Colonic mucosa (tissue), 4 donors: ENCODE measurements around the gene ZNF708. TPM values are rescaled to one million over a fixed set of nuclear protein-coding genes. Genes with fewer than 3 reads are reported as not detected.
"Not testable (repeated sequence)": the region's sequence is repeated elsewhere in the genome, so short reads cannot be mapped to it uniquely, and the experiment has no call there.

Source experiments
- DNase-seq: peaks from one replicate; pipeline ENCODE4 v3.0.0-alpha.2; 2020
- H3K27ac ChIP-seq: fragments of 200-600 bp; one replicate; pipeline ENCODE4 v1.8.0; 2021
- H3K27me3 ChIP-seq: fragments of 200-600 bp; one replicate; pipeline ENCODE4 v1.8.0; 2021
- H3K36me3 ChIP-seq: fragments of 200-600 bp; one replicate; pipeline ENCODE4 v1.8.0; 2021
- H3K4me1 ChIP-seq: fragments of 200-600 bp; one replicate; pipeline ENCODE4 v1.8.0; 2021; ENCODE audit warnings: mild to moderate bottlenecking
- H3K4me3 ChIP-seq: fragments of 200-600 bp; one replicate; pipeline ENCODE4 v1.8.0; 2021
- H3K9ac ChIP-seq, 2 donors: one replicate each; pipeline ENCODE4 v1.7.0; 2013; ENCODE audit warnings: control low read depth in 2 of 2, low read depth in 2 of 2, low read length in 2 of 2
- H3K9me3 ChIP-seq: fragments of 200-600 bp; one replicate; pipeline ENCODE4 v1.8.0; 2021
- intact Hi-C: fragments of 100-400 bp; cut with DNase I; formaldehyde crosslinking; loops from one replicate; pipeline ENCODE4 v1.14.1; 2022
- total RNA-seq, 2 donors: library from RNA; stranded (reverse); fragmentation: NEBNext Ultra II Directional in 1 of 2; extraction: Animal tissue kit (Norgen Biotek cat#: 25700) in 1 of 2; gene quantifications; one replicate each; pipeline ENCODE4 v1.2.1, GENCODE V29; 2021
- TF ChIP-seq, protein P1 (sequence below): fragments of 200-600 bp; IDR thresholded peaks from one replicate; pipeline ENCODE4 v1.8.0; 2022; ENCODE audit warnings: antibody characterized with exemption, mild to moderate bottlenecking
- donor health status: healthy.
- donor health status: DM: no; HTN: no; CAD: no.
- donor health status: DM: no; HTN: no; CAD: no.

ZNF708 gene
- total RNA-seq, 2 donors from 2014 or later, result 6.0 to 8.1 TPM

DNA sequence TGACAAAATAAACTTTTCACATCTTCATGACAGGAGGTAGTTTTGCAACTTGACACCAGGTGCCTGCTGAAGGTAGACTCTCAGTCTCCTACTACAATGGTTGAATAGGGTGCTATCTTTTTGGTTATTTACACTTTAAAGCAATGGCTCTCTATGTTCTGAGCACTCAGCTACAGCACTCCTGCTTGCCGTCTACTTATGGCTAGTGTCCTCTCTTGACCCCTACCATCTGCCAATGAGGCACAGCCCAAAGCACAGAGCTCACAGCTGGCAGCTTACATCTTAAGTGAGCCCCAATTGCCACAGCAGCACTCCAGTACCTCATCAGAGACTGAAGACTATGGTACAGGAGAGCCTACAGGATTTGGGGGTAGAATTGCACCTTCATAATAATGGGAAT is 11.4 kb downstream of the ZNF708 start:
- Histone ChIP-seq H3K4me3 (no peak overlapping the region), H3K9ac (no peak overlapping the region), H3K27me3 (no peaks in the 10 kb centered on the region), H3K27ac (no peak overlapping the region), H3K9me3 (no peaks in the 10 kb centered on the region), H3K36me3 (no peaks in the 10 kb centered on the region), H3K4me1 (no peaks in the 10 kb centered on the region)
- intact Hi-C loops, result no loop called here
- TF ChIP-seq, protein P1, sequence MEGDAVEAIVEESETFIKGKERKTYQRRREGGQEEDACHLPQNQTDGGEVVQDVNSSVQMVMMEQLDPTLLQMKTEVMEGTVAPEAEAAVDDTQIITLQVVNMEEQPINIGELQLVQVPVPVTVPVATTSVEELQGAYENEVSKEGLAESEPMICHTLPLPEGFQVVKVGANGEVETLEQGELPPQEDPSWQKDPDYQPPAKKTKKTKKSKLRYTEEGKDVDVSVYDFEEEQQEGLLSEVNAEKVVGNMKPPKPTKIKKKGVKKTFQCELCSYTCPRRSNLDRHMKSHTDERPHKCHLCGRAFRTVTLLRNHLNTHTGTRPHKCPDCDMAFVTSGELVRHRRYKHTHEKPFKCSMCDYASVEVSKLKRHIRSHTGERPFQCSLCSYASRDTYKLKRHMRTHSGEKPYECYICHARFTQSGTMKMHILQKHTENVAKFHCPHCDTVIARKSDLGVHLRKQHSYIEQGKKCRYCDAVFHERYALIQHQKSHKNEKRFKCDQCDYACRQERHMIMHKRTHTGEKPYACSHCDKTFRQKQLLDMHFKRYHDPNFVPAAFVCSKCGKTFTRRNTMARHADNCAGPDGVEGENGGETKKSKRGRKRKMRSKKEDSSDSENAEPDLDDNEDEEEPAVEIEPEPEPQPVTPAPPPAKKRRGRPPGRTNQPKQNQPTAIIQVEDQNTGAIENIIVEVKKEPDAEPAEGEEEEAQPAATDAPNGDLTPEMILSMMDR, result no peak
- no peak for DNase-seq

DNA sequence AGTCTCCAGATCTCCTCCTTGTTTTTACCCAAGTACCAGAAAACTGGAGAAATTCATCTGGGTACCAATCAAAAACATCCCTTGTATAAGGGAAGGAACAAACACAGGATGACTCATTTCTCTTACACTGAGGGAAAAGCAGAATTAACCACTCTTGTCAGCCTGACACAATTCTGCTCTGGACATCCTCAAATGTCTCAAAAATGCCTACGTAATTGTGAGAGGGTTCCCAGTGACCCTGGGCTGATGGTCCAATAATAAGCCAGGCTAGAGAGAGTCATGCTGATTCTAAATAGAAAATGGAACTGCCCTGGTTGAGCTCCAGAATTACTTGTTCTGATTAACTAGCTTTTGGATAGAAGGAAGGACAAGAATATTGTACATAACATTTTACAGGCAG is 14.5 kb downstream of the ZNF708 start:
- TF ChIP-seq, protein P1, result no peak
- intact Hi-C loops, result no loop called here
- no peak for DNase-seq
- Histone ChIP-seq H3K4me3 (no peak overlapping the region), H3K9ac (no peak overlapping the region), H3K27me3 (no peaks in the 10 kb centered on the region), H3K9me3 (no peaks in the 10 kb centered on the region), H3K4me1 (no peaks in the 10 kb centered on the region), H3K36me3 (no peaks in the 10 kb centered on the region), H3K27ac (no peak overlapping the region)

DNA sequence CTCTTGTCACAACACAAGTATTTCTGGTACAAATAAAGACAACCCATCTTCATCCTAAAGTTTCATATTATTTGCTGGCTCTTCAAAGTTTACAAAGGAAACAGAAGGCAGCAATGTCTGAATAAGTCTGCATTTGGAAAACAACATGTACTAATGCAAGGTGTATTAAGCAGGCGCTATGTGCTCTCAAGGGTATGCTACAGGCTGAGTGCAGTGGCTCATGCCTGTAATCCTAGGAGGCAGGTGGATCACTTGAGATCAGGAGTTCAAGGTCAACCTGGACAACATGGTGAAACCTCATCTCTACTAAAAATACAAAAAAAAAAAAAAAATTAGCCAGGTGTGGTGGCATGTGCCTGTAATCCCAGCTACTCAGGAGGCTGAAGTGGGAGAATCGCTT is 16.4 kb downstream of the ZNF708 start:
- DNase-seq, H3K27me3 ChIP-seq, intact Hi-C loops, H3K36me3 ChIP-seq, H3K4me3 ChIP-seq, H3K4me1 ChIP-seq, H3K27ac ChIP-seq, H3K9me3 ChIP-seq, H3K9ac ChIP-seq: not testable (repeated sequence)

DNA sequence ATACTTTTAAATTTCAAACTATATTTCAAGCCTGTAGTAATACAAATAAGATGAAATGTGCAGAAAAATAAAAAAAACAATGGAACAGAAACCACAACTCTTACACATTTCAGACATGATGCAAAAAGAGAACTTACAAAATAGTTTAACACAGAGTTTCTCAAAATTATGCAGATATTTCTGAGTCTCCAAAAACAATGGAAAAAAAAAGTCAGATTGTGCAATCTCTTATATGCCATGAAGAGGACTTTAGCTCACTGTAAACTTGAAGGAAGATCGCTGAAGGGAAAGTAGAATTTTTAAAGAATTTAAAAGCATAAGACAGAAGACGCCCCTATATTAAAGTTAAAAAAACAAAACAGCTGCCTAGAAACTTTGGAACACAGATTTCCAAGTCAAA is 20.4 kb downstream of the ZNF708 start:
- Histone ChIP-seq H3K27ac (no peak overlapping the region), H3K4me1 (no peaks in the 10 kb centered on the region), H3K27me3 (no peaks in the 10 kb centered on the region), H3K9ac (no peak overlapping the region), H3K4me3 (no peak overlapping the region), H3K36me3 (no peaks in the 10 kb centered on the region), H3K9me3 (no peaks in the 10 kb centered on the region)
- DNase-seq, result no peak
- intact Hi-C loops, result no loop called here
- TF ChIP-seq, protein P1, result no peak

DNA sequence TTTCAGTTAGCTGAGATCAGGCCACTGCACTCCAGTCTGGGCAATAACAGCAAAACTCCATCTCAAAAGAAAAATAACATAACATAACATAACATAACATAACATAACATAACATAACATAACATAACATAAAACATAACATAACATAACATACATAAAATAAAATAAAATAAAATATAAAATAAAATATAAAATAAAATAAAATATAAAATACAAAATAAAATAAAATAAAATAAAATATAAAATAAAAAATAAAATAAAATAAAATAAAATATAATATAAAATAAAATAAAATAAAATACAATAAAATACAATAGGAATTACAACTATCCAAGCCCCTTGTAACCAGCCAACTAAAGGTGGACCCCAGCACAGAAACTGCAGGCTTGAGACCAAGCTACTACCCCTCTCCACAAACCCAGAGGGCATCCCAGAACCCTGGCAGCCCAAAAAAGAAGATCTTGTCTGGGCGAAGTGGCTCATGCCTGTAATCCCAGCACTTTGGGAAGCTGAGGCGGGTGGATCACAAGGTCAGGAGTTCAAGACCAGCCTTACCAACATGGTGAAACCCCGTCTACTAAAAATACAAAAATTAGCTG is 22.2 kb downstream of the ZNF708 start:
- DNase-seq, H3K27me3 ChIP-seq, H3K9ac ChIP-seq, H3K4me1 ChIP-seq, H3K9me3 ChIP-seq, H3K36me3 ChIP-seq, H3K27ac ChIP-seq, intact Hi-C loops, H3K4me3 ChIP-seq: not testable (repeated sequence)

DNA sequence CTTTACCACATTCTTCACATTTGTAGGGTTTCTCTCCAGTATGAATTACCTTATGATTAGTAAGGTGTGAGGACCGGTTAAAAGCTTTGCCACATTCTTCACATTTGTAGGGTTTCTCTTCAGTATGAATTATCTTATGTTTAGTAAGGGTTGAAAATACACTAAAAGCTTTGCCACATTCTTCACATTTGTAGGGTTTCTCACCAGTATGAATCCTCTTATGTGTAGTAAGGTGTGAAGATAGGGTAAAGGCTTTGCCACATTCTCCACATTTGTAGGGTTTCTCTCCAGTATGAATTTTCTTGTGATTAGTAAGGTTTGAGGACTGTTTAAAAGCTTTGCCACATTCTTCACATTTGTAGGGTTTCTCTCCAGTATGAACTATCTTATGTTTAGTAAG is 35.4 kb downstream of the ZNF708 start:
- H3K9me3 ChIP-seq, H3K27ac ChIP-seq, H3K4me3 ChIP-seq, H3K27me3 ChIP-seq, DNase-seq, H3K36me3 ChIP-seq, intact Hi-C loops, H3K9ac ChIP-seq, H3K4me1 ChIP-seq: not testable (repeated sequence)

DNA sequence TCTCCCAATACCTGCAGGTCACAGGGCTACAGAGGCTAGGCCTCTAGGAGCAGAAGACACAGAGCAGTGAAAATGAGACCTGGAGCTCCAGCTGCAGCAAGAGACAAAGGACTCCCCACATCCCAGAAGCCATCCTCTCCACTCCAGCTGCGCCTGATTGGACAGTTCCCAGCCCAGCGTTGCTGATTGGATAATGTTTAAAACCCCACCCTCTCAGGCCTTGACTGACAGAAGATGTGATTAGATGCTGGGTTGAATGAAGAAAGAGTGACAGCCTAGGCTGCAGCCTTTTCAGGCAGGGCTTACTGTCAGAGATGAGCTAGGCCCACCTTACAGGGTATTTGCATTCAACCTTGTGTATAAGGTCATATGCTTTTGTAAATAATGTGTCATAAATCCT is 59.4 kb downstream of the ZNF708 start:
- H3K9me3 ChIP-seq, result no peaks in the 10 kb centered on the region
- TF ChIP-seq, protein P1, result no peak

More for the DNA sequence above, 59.4 kb downstream of the ZNF708 start:
- Histone ChIP-seq H3K9ac (no peak overlapping the region), H3K27me3 (no peaks in the 10 kb centered on the region), H3K4me1 (no peaks in the 10 kb centered on the region), H3K27ac (no peak overlapping the region), H3K4me3 (no peak overlapping the region), H3K36me3 (no peaks in the 10 kb centered on the region)
- DNase-seq, result no peak
- intact Hi-C loops, result no loop called here
